Astrocyte of the cerebellum (primary cell): ENCODE results near the gene CYTH3.

Experiments
- DNase-seq: peaks from one replicate; pipeline ENCODE4 v3.0.0-alpha.2; 2011; ENCODE audit warnings: low read depth
- H3K4me3 ChIP-seq: 2 replicates; pipeline ENCODE4 v1.5.1; 2011; ENCODE audit warnings: mild to moderate bottlenecking, low read depth, low read length, moderate library complexity
- CTCF ChIP-seq: IDR thresholded peaks from 2 replicates; pipeline ENCODE4 v1.5.1; 2012; ENCODE audit warnings: low read length, low read depth, moderate library complexity, mild to moderate bottlenecking; ENCODE audit errors: missing control alignments
- in situ Hi-C: cut with HindIII; loops from 2 replicates; pipeline ENCODE4 v1.10.0; 2017; ENCODE audit warnings: low sequenced_read_pairs

The CYTH3 gene

GRCh38 chr7:6164010-6164409, 108.4 kb downstream of the CYTH3 start:
- no peak for DNase-seq

GRCh38 chr7:6163402-6163801, 109.0 kb downstream of the CYTH3 start:
- in situ Hi-C loops: no loop called here
- DNase-seq: no peak
- H3K4me3 ChIP-seq: no peak overlapping the region
- TF ChIP-seq CTCF: no peak

More at GRCh38 chr7:6164010-6164409, 108.4 kb downstream of the CYTH3 start:
- in situ Hi-C loops: no loop called here
- H3K4me3 ChIP-seq: no peak overlapping the region
- no peak for TF ChIP-seq CTCF

- no peak for TF ChIP-seq CTCF
- DNase-seq: no peak
- in situ Hi-C loops: no loop called here
- H3K4me3 ChIP-seq: no peak overlapping the region
Observed at GRCh38 chr7:6162650-6163366, 109.6 kb downstream of the CYTH3 start.

- in situ Hi-C loops: no loop called here
- no peak for DNase-seq
- no peak overlapping the region for H3K4me3 ChIP-seq
- no peak for TF ChIP-seq CTCF
Observed at GRCh38 chr7:6162331-6162620, 110.1 kb downstream of the CYTH3 start.

- in situ Hi-C loops: no loop called here
Observed at GRCh38 chr7:6161463-6162330, 110.7 kb downstream of the CYTH3 start.

GRCh38 chr7:6160191-6160623, 112.2 kb downstream of the CYTH3 start:
- peak; percentile 87 for TF ChIP-seq CTCF
- no peak overlapping the region for H3K4me3 ChIP-seq
- peak; percentile 32 for DNase-seq
- in situ Hi-C loops: no loop called here

More at GRCh38 chr7:6161463-6162330, 110.7 kb downstream of the CYTH3 start:
- no peak overlapping the region for H3K4me3 ChIP-seq
- no peak for DNase-seq
- TF ChIP-seq CTCF: no peak
